Measurements from ENCODE around the gene STRBP.

DNA sequence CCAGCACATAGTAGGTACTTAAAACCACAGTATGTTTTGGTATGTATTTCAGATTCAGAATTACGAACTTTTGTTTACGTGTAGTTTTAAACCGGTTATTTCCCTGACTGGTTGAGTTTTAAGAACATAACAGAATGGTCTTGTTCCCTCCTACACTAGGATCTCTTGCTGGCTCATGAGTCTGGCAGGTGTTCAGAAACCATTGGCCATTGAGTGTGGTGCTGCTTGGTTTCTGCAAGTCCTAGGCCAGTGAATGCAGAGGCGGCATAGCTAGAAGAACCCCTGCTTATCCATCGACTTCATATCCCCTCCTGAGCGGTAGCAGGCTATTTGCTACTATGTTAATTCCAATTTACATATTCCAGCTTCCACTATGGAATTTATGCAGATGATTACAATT, 169.3 kb downstream of the STRBP start:
- TF ChIP-seq EZH2 (IDR thresholded peaks at IDR 0.05; ENCODE audit: insufficient read depth, poor library complexity, severe bottlenecking) (no peak), EZH2phosphoT487 (IDR thresholded peaks at IDR 0.05; ENCODE audit: insufficient read depth, low read depth) (no peak)
